ENCODE results near the gene RMDN3.

DNA sequence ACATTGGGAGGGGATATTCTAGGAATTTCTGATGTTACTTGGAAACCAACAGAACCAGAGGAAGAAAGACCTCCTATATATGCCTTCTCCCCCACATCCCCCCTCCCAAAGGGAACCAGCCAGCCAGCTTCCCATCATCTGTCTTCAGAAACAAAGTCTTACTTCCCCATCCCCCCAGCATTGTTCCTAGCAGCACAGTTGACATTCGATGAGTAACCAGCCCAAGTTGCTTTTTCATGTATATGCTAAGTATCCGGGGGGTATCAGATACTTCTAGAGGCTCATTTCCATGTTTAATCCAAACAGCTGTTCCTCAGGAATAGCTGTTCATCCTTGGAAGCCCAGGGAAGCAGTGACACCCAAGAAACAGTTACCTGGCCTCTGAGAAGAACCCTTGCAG, 16.0 kb downstream of the RMDN3 start:
- no peak for TF ChIP-seq EZH2 (IDR thresholded peaks at IDR 0.05; ENCODE audit: borderline replicate concordance, low read depth, low read length, severe bottlenecking)
- TF ChIP-seq, protein P1, sequence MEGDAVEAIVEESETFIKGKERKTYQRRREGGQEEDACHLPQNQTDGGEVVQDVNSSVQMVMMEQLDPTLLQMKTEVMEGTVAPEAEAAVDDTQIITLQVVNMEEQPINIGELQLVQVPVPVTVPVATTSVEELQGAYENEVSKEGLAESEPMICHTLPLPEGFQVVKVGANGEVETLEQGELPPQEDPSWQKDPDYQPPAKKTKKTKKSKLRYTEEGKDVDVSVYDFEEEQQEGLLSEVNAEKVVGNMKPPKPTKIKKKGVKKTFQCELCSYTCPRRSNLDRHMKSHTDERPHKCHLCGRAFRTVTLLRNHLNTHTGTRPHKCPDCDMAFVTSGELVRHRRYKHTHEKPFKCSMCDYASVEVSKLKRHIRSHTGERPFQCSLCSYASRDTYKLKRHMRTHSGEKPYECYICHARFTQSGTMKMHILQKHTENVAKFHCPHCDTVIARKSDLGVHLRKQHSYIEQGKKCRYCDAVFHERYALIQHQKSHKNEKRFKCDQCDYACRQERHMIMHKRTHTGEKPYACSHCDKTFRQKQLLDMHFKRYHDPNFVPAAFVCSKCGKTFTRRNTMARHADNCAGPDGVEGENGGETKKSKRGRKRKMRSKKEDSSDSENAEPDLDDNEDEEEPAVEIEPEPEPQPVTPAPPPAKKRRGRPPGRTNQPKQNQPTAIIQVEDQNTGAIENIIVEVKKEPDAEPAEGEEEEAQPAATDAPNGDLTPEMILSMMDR (IDR thresholded peaks at IDR 0.05; ENCODE audit: borderline replicate concordance, extremely low read depth, low read length, poor library complexity, severe bottlenecking): no peak
